Skeletal muscle cell (primary cell): ENCODE measurements around the gene TP53.

ENCODE experiments used
- DNase-seq: peaks from one replicate; pipeline ENCODE4 v3.0.0-alpha.2; 2010; ENCODE audit warnings: low read depth
- H3K4me3 ChIP-seq: 2 replicates; pipeline ENCODE4 v1.5.1; 2011; ENCODE audit warnings: low read depth, mild to moderate bottlenecking, control low read depth, low read length, moderate library complexity

TP53 gene

DNA sequence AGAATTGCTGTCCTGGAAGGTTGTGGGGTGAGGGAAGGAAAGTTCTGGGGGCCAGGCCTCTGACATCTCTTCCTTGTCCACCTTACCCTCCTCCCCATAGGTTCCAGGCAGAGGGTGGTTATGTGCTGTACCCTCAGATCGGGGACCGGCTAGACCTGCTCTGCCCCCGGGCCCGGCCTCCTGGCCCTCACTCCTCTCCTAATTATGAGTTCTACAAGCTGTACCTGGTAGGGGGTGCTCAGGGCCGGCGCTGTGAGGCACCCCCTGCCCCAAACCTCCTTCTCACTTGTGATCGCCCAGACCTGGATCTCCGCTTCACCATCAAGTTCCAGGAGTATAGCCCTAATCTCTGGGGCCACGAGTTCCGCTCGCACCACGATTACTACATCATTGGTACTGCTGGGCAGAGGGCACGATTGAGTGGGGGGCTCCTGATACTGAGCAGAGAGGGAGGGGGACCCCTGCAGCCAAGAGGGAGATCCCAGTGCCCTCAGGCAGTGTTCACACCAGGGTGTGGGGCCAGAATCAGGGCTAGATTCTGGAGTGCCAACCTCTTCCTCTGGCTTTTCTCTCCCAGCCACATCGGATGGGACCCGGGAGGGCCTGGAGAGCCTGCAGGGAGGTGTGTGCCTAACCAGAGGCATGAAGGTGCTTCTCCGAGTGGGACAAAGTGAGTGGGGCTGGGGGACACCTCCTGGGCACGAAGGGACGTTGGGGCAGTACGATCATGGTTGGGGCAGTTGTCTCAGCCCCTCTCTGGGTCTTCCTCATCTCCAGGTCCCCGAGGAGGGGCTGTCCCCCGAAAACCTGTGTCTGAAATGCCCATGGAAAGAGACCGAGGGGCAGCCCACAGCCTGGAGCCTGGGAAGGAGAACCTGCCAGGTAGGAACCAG lies 20.8 kb upstream of the TP53 start:
- DNase-seq = no peak
- H3K4me3 ChIP-seq = no peak overlapping the region

DNA sequence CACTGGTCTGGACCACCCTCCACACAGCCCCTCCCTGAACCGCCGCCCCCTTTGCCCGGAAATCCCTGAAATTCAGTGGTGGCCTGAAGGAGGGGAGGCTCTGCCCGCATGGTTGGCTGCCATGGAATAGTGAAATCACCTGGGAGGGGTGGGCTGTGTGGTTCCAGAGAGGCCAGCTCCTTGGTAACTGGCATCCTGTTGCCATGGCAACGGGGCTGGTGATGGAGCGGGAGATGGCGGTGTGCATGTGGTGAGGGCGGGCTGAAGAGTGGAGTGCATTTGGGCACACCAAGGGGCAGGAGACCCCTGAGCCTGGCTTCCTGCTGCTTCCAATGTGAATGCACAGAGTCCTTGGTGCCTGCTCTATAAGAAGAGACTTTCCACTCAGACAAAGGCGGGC lies 20.2 kb upstream of the TP53 start:
- DNase-seq = no peak

DNA sequence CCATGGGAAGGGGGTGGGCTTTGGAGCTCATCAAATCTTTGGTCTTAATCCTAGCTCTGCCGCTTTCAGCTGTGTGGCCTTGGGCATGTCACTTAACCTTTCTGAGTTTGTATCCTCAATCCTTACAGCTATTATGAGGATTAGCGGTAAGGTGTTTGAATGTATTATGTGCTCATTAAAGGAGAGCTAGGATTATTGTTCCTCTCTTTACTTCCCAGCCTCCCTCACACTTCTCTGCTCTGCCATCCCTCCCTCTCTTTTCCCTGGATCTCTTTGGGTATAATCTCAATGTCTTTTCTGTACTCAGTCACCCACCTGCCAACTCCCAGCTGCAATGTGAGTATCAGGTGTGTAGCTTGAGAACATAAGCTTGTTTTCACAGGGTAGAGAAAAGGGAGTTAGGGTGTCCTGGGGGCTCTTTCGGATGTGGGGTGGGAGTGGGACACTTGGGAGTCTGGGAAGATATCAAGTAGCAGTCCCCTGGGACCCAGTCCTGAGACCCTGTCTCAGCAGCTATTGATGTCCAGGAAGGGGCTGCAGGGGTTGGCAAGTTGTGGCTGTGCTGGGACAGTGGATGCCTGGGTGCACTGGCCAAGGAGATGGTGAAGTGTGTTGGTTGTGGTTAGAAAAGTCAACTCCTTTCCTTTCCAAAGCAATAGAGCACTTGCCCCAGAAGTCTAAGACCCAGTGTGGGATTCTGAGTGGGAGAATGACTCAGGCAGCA lies 19.5 kb upstream of the TP53 start:
- H3K4me3 ChIP-seq = no peak overlapping the region
- DNase-seq = no peak

More for the DNA sequence above, 20.2 kb upstream of the TP53 start:
- no peak overlapping the region for H3K4me3 ChIP-seq

- no peak for DNase-seq
- H3K4me3 ChIP-seq = peak overlapping the region; percentile 54
Observed at GRCh38 chr17:7705269-7706255, 18.3 kb upstream of the TP53 start.

- peak within 1 kb of the TSS; percentile 54 for H3K4me3 ChIP-seq
- DNase-seq = no peak
Observed at GRCh38 chr17:7704601-7705268, 17.4 kb upstream of the TP53 start, which contains the start of gene EFNB3. TSS of gene EFNB3 (plus strand) at chr17:7705202. CDS start at chr17:7705599, 397 bp downstream.

GRCh38 chr17:7703584-7704479 lies 16.5 kb upstream of the TP53 start:
- no peak overlapping the region for H3K4me3 ChIP-seq
- DNase-seq = peak; percentile 15

- no peak for DNase-seq
- H3K4me3 ChIP-seq = no peak overlapping the region
Observed at GRCh38 chr17:7702776-7703175, 15.5 kb upstream of the TP53 start.

DNA sequence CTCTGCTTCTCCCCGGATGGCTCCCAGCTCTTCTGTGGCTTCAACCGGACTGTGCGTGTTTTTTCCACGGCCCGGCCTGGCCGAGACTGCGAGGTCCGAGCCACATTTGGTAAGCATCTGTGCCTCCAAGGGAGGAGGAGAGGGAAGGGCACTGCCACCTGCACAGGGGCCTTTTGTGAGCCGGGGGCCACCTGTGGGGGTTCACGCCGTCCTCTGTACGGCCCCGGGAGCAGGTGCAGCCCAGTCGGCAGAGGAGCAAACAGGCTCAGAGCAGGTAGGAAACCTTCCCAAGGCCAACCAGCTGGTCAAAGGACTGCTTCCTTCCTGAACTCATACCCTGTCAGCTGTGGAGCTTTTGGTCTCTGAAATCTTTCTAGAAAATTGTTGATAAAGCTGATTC lies 14.4 kb upstream of the TP53 start:
- H3K4me3 ChIP-seq = no peak overlapping the region
- no peak for DNase-seq

GRCh38 chr17:7700510-7700909 lies 13.2 kb upstream of the TP53 start:
- no peak for DNase-seq
- no peak overlapping the region for H3K4me3 ChIP-seq

DNA sequence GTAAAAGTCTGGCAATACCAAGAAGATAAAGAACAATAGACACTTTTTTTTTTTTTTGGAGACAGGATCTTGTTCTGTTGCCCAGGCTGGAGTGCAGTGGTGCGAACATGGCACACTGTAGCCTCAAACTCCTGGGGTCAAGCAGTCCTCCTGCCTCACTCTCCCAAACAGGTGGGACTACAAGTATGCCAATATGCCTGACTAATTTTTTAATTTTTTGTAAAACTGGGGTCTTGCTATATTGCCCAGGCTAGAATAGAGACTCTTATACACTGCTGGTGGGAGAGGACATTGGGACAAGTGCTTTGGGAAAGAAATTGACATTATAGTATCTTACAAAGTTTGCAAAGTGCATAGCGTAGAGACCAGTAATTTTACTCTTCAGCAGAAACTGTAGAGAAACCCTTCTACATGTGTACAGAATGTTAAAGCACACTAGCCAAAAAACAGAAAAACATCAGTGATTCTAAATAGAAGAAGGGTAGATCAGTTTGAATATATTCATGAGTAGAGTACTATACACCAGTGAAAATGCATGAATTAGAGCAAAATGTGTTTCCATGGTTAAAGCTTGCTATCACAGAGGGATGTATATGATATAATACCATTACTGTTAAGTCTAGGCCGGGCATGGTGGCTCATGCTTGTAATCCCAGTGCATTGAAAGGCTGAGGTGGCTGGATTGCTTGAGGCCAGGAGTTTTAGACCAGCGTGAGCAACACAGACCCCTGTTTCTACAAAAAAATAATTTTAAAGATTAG lies 10.7 kb upstream of the TP53 start:
- no peak for DNase-seq
- H3K4me3 ChIP-seq = no peak overlapping the region

DNA sequence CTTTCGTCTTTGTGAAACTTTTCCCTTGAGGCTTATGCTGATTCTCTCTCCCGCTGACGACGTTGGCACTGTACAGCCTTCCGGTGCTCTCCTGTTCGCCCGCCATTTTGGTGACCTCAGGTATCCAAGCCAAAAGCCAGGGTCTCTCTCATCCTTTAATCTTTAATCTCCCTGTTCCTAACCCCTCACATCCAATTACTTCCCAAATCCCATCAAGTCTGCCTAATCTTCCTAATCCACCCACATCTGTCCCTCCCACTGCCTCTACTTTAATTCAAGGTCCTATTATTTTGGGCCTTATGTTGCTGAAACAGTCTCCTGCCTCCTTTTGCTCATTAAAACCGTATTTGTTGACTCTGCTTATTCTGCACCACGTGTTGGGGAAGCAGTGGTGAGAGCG lies 8.3 kb upstream of the TP53 start:
- no peak for DNase-seq
- no peak overlapping the region for H3K4me3 ChIP-seq

DNA sequence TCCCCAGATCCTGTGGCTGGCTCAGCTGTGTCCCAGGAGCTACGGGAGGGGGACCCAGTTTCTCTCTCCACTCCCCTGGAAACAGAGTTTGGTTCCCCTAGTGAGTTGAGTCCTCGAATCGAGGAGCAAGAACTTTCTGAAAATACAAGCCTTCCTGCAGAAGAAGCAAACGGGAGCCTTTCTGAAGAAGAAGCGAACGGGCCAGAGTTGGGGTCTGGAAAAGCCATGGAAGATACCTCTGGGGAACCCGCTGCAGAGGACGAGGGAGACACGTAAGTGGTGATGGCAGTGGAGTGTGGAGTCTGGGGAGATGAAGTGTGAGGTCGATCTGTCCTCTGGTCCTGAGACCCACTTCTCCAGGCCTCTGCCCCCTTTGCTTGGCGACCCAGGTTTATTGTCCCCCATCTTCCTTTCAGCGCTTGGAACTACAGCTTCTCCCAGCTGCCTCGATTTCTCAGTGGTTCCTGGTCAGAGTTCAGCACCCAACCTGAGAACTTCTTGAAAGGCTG lies 1.6 kb upstream of the TP53 start:
- H3K4me3 ChIP-seq = peak overlapping the region; percentile 99

GRCh38 chr17:7687908-7688807 lies 868 bp upstream of the TP53 start, which contains the start of gene WRAP53:
TSS of gene WRAP53 (plus strand) at chr17:7688477. CDS start at chr17:7688649, 172 bp downstream.
- peak within 1 kb of the TSS; percentile 99 for H3K4me3 ChIP-seq
- peak; percentile 97 for DNase-seq

More for the DNA sequence above, 1.6 kb upstream of the TP53 start:
- DNase-seq = no peak

GRCh38 chr17:7686222-7687071 lies 843 bp downstream of the TP53 start:
- peak; percentile 52 for DNase-seq
- H3K4me3 ChIP-seq = peak overlapping the region; percentile 99

GRCh38 chr17:7685533-7686221 lies 1.6 kb downstream of the TP53 start:
- DNase-seq = peak; percentile 77
- H3K4me3 ChIP-seq = peak overlapping the region; percentile 99
